ENCODE results near the gene SLC44A1. TPM values are rescaled to one million over a fixed set of nuclear protein-coding genes. Genes with fewer than 3 reads are reported as not detected.

The SLC44A1 gene
- total RNA-seq, 1 donor from 2014 or later = 90.4 TPM

DNA sequence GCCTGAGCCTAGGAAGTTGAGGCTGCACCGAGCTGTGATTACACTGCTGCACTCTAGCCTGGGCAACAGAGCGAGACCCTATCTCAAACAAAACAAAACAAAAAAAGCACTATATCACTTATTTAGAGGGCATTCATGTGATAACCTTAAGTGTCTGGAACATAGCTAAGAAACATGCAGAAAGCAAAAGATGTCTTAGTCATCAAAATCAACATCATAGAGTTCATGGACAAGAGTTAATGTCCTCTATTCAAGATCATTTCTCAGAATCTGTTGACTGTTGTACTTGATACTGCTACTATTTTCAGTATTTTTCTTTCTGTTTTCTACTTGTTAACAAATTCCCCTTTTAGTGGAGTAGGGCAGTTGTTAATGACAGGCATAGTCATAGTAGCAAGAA, 228.8 kb downstream of the SLC44A1 start:
- no peak for DNase-seq (ENCODE audit: low read depth)

DNA sequence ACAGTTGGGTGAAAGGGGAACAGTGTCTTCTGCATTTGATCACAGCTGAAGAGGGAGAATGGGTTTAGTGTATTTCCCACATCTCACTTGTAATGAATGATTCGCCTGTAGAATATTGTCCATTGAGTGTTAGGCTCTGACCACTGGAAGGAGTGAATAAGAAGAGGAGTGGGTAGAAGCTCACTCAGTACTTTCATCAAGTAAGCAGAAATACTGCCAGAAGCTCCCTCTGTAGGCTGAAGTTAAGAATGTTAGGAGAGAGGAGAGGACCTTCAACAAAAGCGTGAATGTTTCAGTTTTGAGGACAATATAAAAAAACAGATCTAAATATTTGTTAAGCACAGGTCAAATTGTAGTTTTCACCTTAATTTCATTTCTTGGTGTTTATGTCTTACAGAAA, 230.9 kb downstream of the SLC44A1 start:
- peak; percentile 75 for DNase-seq (ENCODE audit: low read depth)

DNA sequence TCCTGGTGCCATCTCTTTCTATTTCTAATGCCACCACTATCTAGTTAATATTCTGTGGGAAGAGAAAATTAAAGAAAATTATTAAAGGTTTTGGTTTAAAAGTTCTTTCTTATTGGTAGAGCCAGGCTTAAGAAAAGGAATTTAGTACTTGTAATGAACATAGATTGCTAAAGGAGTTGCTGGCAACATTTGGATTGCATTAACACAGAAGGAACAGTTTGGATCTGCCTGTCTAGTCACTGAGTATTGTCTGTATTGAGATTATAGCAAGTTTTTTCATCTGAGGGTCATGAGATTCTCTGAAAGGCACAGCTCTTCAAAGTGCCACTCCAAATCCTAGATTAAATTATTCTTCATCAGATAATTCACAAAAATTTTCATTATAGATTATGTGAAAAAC, 235.4 kb downstream of the SLC44A1 start:
- no peak for DNase-seq (ENCODE audit: low read depth)

DNA sequence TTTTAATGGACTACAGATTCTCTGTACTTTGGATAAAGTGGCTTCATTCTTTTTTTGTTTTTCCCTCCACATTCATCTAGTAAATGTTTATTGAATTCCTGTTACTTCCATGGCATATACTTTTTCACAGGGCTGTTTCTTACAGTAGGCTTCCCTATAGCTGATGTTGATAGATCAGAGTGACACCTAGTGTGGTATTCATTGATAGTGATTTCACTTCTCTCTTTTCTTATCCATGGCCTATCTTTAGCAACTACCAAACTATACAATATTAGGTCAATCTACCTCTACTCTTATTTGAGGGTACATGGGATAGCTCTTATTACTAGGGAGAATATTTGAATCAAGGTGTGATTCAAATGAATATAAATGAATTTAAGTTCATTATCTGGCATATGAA, 239.2 kb downstream of the SLC44A1 start:
- no peak for DNase-seq (ENCODE audit: low read depth)

DNA sequence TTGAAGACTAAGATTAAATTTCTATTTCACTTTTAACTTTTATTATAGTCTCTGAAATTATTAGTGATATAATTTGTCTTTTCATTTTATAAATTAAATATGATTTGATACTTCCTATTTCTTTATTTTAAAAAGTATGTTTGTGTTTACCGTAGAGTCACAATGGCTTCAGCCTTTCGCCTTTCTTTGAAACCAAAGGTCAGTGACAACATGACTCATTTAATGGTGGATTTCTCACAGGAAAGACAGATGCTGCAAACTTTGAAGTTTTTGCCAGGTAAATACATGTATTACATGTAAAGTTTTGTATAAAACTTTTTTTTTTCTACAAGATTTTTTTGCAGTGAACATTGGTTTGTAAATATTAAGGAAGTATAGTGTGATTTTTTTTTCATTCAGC, 239.8 kb downstream of the SLC44A1 start:
- no peak for DNase-seq (ENCODE audit: low read depth)

DNA sequence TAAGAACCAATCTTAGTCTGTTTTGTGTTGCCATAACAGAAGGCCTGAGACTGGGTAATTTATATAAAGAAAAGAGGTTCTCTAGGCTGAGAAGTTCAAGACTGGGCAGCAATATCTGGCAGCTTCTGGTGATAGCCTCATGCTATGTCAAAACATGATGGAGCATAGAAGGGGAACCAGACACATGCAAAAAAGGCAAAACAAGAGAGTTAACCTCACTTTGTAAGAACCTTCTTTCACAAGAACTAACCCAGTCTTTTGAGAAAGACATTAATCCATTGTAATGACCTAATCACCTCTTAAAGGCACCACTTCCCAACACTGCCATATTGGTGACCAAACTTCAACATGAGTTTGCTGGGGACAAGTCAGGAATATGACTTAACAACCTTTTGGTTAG, 240.7 kb downstream of the SLC44A1 start:
- no peak for DNase-seq (ENCODE audit: low read depth)

Other genes starting within 250 kb of the SLC44A1 start
- 9.4 and 12.1 TPM in 2 replicates for gene FSD1L, start 203.4 kb downstream of the SLC44A1 start, total RNA-seq